CD4-positive, alpha-beta T cell (primary cell): ENCODE measurements around the gene GLI2. TPM values are rescaled to one million over a fixed set of nuclear protein-coding genes. Genes with fewer than 3 reads are reported as not detected.

ENCODE experiments used
- ATAC-seq: fragments of 200-7000 bp; cut with Tn5 transposase; one replicate; pipeline ENCODE4 v1.10.0; 2022; ENCODE audit warnings: mild to moderate bottlenecking; ENCODE audit not compliant: poor library complexity
- CTCF ChIA-PET: fragments of 350-600 bp; sonication (Branson Sonifier 250); formaldehyde crosslinking; loops from one replicate; lab custom pipeline; 2021; ENCODE audit warnings: antibody characterized with exemption, inconsistent platforms; lab: Charles Lee
- POLR2A ChIA-PET: fragments of 350-600 bp; sonication (Branson Sonifier 250); formaldehyde crosslinking; loops from one replicate; lab custom pipeline; 2021; ENCODE audit warnings: antibody characterized with exemption, inconsistent platforms; lab: Charles Lee
- DNase-seq, 14 experiments: peaks; one replicate each; pipeline ENCODE4 v3.0.0-alpha.2; 2013 to 2020; ENCODE audit warnings: mixed read lengths in 2 of 14
- H3K27ac ChIP-seq, 2 donors: one replicate each; pipeline versions ENCODE4 v1.5.1 to v1.7.0; 2013; ENCODE audit warnings: low read length in 2 of 2, low read depth in 1 of 2, mild to moderate bottlenecking in 1 of 2
- H3K27me3 ChIP-seq, 2 experiments: 1 replicate in 1 of 2; 2 replicates in 1 of 2; pipeline versions ENCODE4 v1.6.1 to v1.7.0; 2013; ENCODE audit warnings: low read length in 2 of 2, control low read depth in 1 of 2, mild to moderate bottlenecking in 1 of 2, moderate library complexity in 1 of 2; ENCODE audit not compliant: insufficient read depth in 2 of 2, control insufficient read depth in 1 of 2
- H3K36me3 ChIP-seq: one replicate; pipeline ENCODE4 v1.6.1; 2013; ENCODE audit warnings: low read length, control low read depth; ENCODE audit not compliant: insufficient read depth
- H3K4me1 ChIP-seq: one replicate; pipeline ENCODE4 v1.6.1; 2013; ENCODE audit warnings: low read length, control low read depth; ENCODE audit not compliant: insufficient read depth
- H3K4me3 ChIP-seq: one replicate; pipeline ENCODE4 v1.5.1; 2013; ENCODE audit warnings: mild to moderate bottlenecking, low read length, moderate library complexity
- H3K9me3 ChIP-seq, 2 experiments: 1 replicate in 1 of 2; 2 replicates in 1 of 2; pipeline versions ENCODE4 v1.6.1 to v1.7.0; 2013; ENCODE audit warnings: low read length in 2 of 2, mild to moderate bottlenecking in 2 of 2, control low read depth in 1 of 2, moderate library complexity in 1 of 2; ENCODE audit not compliant: control insufficient read depth in 1 of 2, insufficient read depth in 1 of 2
- H3K27ac Mint-ChIP-seq: one replicate; pipeline ENCODE4 v1.8.0; 2020; ENCODE audit warnings: mixed read lengths
- H3K27me3 Mint-ChIP-seq: one replicate; pipeline ENCODE4 v1.8.0; 2021; ENCODE audit warnings: mixed read lengths
- H3K36me3 Mint-ChIP-seq: one replicate; pipeline ENCODE4 v1.8.0; 2021; ENCODE audit warnings: low read depth, mixed read lengths
- H3K4me1 Mint-ChIP-seq: one replicate; pipeline ENCODE4 v1.8.0; 2021; ENCODE audit warnings: low read depth, mixed read lengths
- H3K4me3 Mint-ChIP-seq: one replicate; pipeline ENCODE4 v1.8.0; 2020; ENCODE audit warnings: mild to moderate bottlenecking, mixed read lengths
- H3K9me3 Mint-ChIP-seq: one replicate; pipeline ENCODE4 v1.8.0; 2020; ENCODE audit warnings: mixed read lengths
- CTCF ChIP-seq: fragments of 200-600 bp; IDR thresholded peaks from one replicate; pipeline ENCODE4 v1.8.0; 2022; ENCODE audit warnings: antibody characterized with exemption, mild to moderate bottlenecking
- intact Hi-C, 2 experiments: fragments of 100-400 bp; cut with DNase I in 1 of 2; cut with micrococcal nuclease in 1 of 2; formaldehyde crosslinking; loops; one replicate each; pipeline versions ENCODE4 v1.15.1 to v1.9.0; 2023 to 2025; cut with DNase I, micrococcal nuclease
- total RNA-seq, 174 experiments: library from RNA in 2 of 174; stranded (reverse) in 2 of 174; gene quantifications; one replicate each; pipeline ENCODE4 v1.2.3 and lab custom pipeline; 2021 to 2026

The GLI2 gene
- total RNA-seq, 2 experiments from 2014 or later, result not detected

GRCh38 chr2:120738786-120739437 is 3.2 kb downstream of the GLI2 start:
- Mint-ChIP-seq H3K9me3 (no peaks in the 10 kb centered on the region), H3K27ac (no peak overlapping the region), H3K36me3 (no peaks in the 10 kb centered on the region), H3K4me3 (no peak overlapping the region), H3K4me1 (no peaks in the 10 kb centered on the region), H3K27me3 (peaks cover 81% of the 10 kb centered on the region)
- ChIA-PET CTCF (no interaction called here), POLR2A (no interaction called here)
- Histone ChIP-seq H3K27ac (no peak overlapping the region), H3K36me3 (no peaks in the 10 kb centered on the region), H3K4me3 (no peak overlapping the region), H3K9me3 (peaks cover 0 to 24% of the 10 kb centered on the region in 2 experiments), H3K27me3 (peaks cover 46 to 80% of the 10 kb centered on the region in 2 experiments), H3K4me1 (peaks cover 2% of the 10 kb centered on the region)
- TF ChIP-seq CTCF, result no peak
- no peak for DNase-seq
- intact Hi-C loops, result no loop called here
- no peak for ATAC-seq

- ATAC-seq, result no peak
- no peak overlapping the region for H3K27ac Mint-ChIP-seq
- ChIA-PET POLR2A (no interaction called here), CTCF (no interaction called here)
- no peak overlapping the region for H3K4me3 Mint-ChIP-seq
- Histone ChIP-seq H3K36me3 (no peaks in the 10 kb centered on the region), H3K27ac (no peak overlapping the region), H3K4me1 (peaks cover 2% of the 10 kb centered on the region), H3K27me3 (peaks cover 46 to 78% of the 10 kb centered on the region in 2 experiments), H3K4me3 (no peak overlapping the region), H3K9me3 (peaks cover 0 to 23% of the 10 kb centered on the region in 2 experiments)
- H3K9me3 Mint-ChIP-seq, result no peaks in the 10 kb centered on the region
- no peak for DNase-seq
- H3K36me3 Mint-ChIP-seq, result no peaks in the 10 kb centered on the region
- no peak for TF ChIP-seq CTCF
- H3K27me3 Mint-ChIP-seq, result peaks cover 81% of the 10 kb centered on the region
- no peaks in the 10 kb centered on the region for H3K4me1 Mint-ChIP-seq
- intact Hi-C loops, result no loop called here
Measured at GRCh38 chr2:120739438-120740090, 3.9 kb downstream of the GLI2 start.

GRCh38 chr2:120740375-120740764 is 4.7 kb downstream of the GLI2 start:
- Histone ChIP-seq H3K9me3 (peaks cover 0 to 18% of the 10 kb centered on the region in 2 experiments), H3K27me3 (peaks cover 49 to 70% of the 10 kb centered on the region in 2 experiments), H3K27ac (no peak overlapping the region), H3K36me3 (no peaks in the 10 kb centered on the region), H3K4me3 (no peak overlapping the region), H3K4me1 (peaks cover 2% of the 10 kb centered on the region)
- ATAC-seq, result no peak
- ChIA-PET POLR2A (no interaction called here), CTCF (no interaction called here)
- TF ChIP-seq CTCF, result no peak
- no peaks in the 10 kb centered on the region for H3K9me3 Mint-ChIP-seq
- H3K36me3 Mint-ChIP-seq, result no peaks in the 10 kb centered on the region
- DNase-seq, result no peak
- H3K27me3 Mint-ChIP-seq, result peaks cover 85% of the 10 kb centered on the region
- no peak overlapping the region for H3K27ac Mint-ChIP-seq
- no peaks in the 10 kb centered on the region for H3K4me1 Mint-ChIP-seq
- H3K4me3 Mint-ChIP-seq, result no peak overlapping the region
- intact Hi-C loops, result no loop called here
